HG02938 (cell line): ENCODE data around the gene RAD9A.

Experiments
- ATAC-seq: cut with Tn5 transposase; IDR thresholded peaks from one replicate; pipeline ENCODE4 v1.9.1; 2021; ENCODE audit warnings: mild to moderate bottlenecking, moderate library complexity; ENCODE audit not compliant: unreplicated experiment

Gene RAD9A

GRCh38 chr11:67356864-67357561, 34.8 kb upstream of the RAD9A start:
- ATAC-seq: no peak

GRCh38 chr11:67357831-67358670, 33.7 kb upstream of the RAD9A start:
- no peak for ATAC-seq

DNA sequence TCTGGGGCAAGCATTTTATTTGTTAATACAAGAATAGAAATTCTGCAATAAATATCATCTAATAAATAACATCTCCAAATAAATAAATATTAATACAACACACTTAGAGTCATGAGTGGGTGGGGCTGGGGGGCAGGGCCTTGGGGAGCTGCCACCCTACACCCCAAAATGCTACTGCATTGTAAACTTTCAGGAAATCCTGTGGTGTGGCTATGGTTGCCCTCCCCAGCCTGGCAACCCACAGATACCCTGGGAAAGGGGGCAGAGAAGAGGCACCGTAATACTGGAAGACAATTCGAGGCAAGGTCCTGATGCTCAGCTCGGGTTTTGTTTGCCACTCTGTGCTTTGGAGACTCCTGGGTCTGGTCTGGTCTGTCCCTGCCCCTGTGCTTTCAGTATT, 27.6 kb upstream of the RAD9A start:
- ATAC-seq: no peak

GRCh38 chr11:67364783-67365722, 26.7 kb upstream of the RAD9A start:
- ATAC-seq: no peak

- no peak for ATAC-seq
Measured at GRCh38 chr11:67365736-67366444, 25.9 kb upstream of the RAD9A start.

GRCh38 chr11:67366546-67366945, 25.2 kb upstream of the RAD9A start:
- ATAC-seq: no peak

DNA sequence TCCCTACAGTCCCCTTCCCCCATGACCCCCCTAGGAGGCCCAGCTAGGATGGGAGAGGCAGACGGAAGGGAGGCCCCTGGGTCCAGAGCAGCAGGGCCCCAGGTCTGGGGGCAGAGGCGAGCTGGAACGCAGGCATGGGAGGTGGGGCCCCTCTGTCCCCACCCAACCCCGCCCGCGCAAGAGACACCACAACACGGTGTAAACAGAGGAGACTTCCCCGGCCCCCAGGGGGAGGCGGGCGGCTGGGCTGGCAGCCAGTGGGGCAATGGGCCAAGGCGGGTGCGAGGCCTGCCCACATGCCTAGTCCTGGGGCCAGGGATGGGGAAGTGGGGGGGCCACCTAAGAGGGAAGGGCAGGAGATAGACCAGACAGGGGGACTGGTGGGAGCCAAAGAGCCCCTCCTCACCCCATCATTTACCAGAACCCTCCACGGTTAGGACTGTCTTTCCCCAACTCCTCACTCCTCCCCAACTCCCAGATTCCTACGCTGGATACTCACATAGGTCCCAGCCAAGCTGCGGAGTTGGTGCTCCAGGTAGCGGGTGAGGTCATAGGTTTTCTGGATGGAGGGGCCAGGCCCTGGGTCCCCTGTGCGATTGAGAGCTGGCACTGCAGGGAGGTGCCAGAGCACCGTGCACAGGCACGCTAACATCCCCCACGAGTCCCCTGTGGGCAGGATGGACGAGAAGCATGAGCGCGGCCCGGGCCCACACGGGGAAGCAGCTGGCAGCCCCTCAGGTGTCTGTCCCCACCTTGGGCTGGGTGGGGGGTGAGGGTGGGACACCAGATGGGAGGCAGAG, 24.6 kb upstream of the RAD9A start:
- ATAC-seq: no peak

DNA sequence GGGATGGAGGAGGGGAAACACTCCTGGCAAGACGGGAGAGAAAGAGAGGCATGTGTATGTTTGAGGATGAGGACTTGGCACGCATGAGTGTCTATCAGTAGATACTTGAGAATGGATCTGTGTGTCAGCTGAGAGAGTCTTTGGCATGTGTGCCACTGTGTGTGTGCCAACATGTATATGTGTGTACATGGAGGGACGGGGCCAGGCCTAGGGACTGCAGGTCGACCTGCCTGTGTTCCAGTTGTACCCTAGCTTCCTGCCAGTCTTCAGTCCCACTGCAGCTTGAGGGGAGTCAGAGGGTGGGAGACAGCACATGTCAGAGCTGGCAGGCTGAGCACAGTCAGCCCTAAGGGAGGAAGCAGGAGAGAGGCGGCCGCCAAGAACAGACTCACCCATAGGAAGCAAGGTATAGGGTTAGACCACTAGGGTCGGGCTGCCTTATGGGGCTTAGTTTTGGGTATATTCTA, 24.0 kb upstream of the RAD9A start:
- ATAC-seq: no peak

DNA sequence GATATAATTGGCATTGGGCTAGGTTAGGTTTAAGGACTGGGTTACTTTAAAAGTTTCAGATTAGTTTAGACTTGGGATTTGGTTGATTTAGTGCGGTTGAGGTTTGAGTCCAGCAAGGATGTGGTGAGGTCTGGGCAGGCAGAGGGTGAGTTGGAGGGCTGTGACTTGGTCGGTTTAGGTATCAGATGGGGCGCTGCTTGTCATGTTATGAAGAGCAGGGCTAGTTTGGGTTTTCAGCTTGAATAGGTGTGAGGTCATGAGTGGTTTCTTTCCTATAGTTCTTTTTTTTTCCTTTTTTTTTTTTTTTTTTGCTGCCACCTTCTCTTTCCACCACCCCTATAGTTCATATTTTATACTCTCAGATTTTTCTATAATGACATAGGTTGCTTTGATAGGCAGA, 23.2 kb upstream of the RAD9A start:
- ATAC-seq: no peak

DNA sequence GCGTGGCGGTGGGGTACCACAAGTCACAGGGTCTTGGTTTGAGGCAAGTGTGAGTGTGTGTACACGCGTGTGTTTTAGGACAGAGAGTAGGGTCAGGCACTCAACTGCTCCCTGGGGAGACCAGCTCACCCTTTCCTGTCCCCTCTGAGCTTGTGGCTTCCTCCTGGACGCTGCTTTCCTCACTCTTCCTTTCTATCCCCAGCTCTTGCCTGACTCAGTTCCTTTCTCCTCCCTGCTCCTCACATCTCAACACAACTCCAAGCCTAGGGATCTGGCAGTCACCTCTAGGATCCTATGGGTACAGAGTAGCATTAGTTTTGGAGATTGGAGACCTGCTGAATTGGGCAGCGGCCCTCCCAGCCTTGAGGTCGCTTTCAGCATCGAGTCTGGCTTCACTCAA, 22.5 kb upstream of the RAD9A start:
- no peak for ATAC-seq

DNA sequence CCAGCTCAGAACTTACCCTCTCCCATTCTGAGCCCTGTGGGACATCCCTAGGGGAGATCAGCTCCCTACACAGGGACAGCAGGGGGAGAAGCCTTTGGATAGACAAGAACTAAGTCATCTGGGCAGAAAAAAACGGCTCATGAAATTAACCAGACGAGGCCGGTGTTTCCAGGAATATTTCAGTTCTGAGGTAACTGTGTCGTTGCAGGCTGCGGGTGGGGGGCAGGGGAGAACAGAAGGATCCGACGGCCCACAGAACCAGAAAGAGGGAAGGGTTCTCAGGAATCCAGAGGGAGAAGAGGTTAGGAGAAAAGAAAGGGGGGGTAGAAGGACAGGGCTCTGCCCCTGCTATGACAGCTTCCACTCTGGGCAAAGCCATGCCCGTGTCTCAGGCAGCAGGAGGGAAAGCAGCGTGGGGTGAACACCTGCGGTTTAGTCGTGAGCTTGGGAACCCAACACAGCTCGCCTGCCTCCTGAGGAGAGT, 21.9 kb upstream of the RAD9A start:
- ATAC-seq: no peak

- no peak for ATAC-seq
Measured at GRCh38 chr11:67370351-67371076, 21.3 kb upstream of the RAD9A start.

GRCh38 chr11:67371189-67371910, 20.4 kb upstream of the RAD9A start:
- no peak for ATAC-seq

DNA sequence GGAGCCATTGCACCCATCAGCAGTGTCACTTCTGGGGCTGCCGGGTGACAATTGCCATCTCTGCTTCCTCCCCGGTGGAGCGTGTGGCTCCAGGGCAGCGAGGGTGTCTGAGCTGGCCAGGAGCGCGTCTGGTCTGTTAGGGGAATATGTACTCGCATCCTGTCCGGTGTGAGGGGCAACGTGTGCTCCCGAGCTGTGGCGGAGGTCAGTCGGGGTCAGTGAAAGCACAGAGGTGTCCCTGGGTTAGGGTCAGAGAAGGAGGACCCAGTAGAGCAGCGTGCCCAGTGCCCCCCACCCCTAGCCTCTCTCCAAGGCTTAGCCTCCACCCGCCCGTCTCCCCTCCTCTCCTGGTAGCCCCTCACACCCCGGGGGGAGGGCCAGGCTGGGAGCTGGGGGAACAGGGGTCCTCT, 19.9 kb upstream of the RAD9A start:
- ATAC-seq: no peak

- ATAC-seq: no peak
Measured at GRCh38 chr11:67372321-67372992, 19.3 kb upstream of the RAD9A start.

GRCh38 chr11:67372993-67373647, 18.7 kb upstream of the RAD9A start, which contains the start of gene CLCF1:
TSS of gene CLCF1 (minus strand) at chr11:67373598. CDS start at chr11:67373539, 59 bp downstream.
- no peak for ATAC-seq
